Endodermal cell (in vitro differentiated cells): ENCODE measurements around the gene CLSTN2. TPM values are rescaled to one million over a fixed set of nuclear protein-coding genes. Genes with fewer than 3 reads are reported as not detected.

Experiments
- DNase-seq: peaks from one replicate; pipeline ENCODE4 v3.0.0-alpha.2; 2017
- H3K27ac ChIP-seq: 2 replicates; pipeline ENCODE4 v1.5.1; 2013; ENCODE audit warnings: mild to moderate bottlenecking, low read depth, low read length, moderate library complexity
- H3K27me3 ChIP-seq: 2 replicates; pipeline ENCODE4 v1.6.1; 2013; ENCODE audit warnings: mild to moderate bottlenecking, low read length, moderate library complexity; ENCODE audit not compliant: insufficient read depth, control insufficient read depth, poor library complexity, severe bottlenecking
- H3K36me3 ChIP-seq: 2 replicates; pipeline ENCODE4 v1.7.0; 2013; ENCODE audit warnings: mild to moderate bottlenecking, low read length, moderate library complexity; ENCODE audit not compliant: control insufficient read depth, insufficient read depth
- H3K4me1 ChIP-seq: one replicate; pipeline ENCODE4 v1.7.0; 2013; ENCODE audit warnings: low read length; ENCODE audit not compliant: control insufficient read depth, insufficient read depth
- H3K4me3 ChIP-seq: 2 replicates; pipeline ENCODE4 v1.5.1; 2013; ENCODE audit warnings: mild to moderate bottlenecking, low read length, moderate library complexity
- H3K9ac ChIP-seq: 2 replicates; pipeline ENCODE4 v1.6.1; 2013; ENCODE audit warnings: mild to moderate bottlenecking, low read length, moderate library complexity; ENCODE audit not compliant: poor library complexity, severe bottlenecking; ENCODE audit errors: extremely low read depth
- H3K9me3 ChIP-seq: 2 replicates; pipeline ENCODE4 v1.6.1; 2013; ENCODE audit warnings: mild to moderate bottlenecking, low read length, moderate library complexity; ENCODE audit not compliant: control insufficient read depth
- H3K27ac Mint-ChIP-seq: 2 replicates; pipeline ENCODE4 v1.8.0; 2020; ENCODE audit warnings: mixed read lengths
- H3K27me3 Mint-ChIP-seq: 2 replicates; pipeline ENCODE4 v1.8.0; 2021; ENCODE audit warnings: mild to moderate bottlenecking, mixed read lengths; ENCODE audit not compliant: insufficient read depth
- H3K36me3 Mint-ChIP-seq: 2 replicates; pipeline ENCODE4 v1.8.0; 2020; ENCODE audit warnings: low read depth, mixed read lengths
- H3K4me1 Mint-ChIP-seq: 2 replicates; pipeline ENCODE4 v1.8.0; 2020; ENCODE audit warnings: mixed read lengths
- H3K4me3 Mint-ChIP-seq: 2 replicates; pipeline ENCODE4 v1.8.0; 2020; ENCODE audit warnings: mild to moderate bottlenecking, moderate library complexity, mixed read lengths
- H3K9me3 Mint-ChIP-seq: 2 replicates; pipeline ENCODE4 v1.8.0; 2020; ENCODE audit warnings: mild to moderate bottlenecking, mixed read lengths
- WGBS, 2 experiments: methylation state at CpG; one replicate each; pipeline versions ENCODE4 v1.1.5 to v1.1.7; 2013; ENCODE audit warnings: missing lambda C conversion rate in 2 of 2, mixed read lengths in 1 of 2; ENCODE audit not compliant: insufficient coverage in 1 of 2, insufficient read length in 1 of 2; 5-methylcytosine and 5-hydroxymethylcytosine counted together
- total RNA-seq, 2 donors: library from RNA; stranded (reverse); fragmentation: NEBNext Ultra II Directional in 1 of 2; extraction: Animal tissue kit (Norgen Biotek cat#: 25700) in 1 of 2; gene quantifications; 2 replicates in 1 of 2; 3 replicates in 1 of 2; pipeline ENCODE4 v1.2.1, GENCODE V29; 2021
- TF ChIP-seq, protein P1 (sequence below): fragments of 200-600 bp; sonication (generic); conservative IDR thresholded peaks from 2 replicates; pipeline ENCODE4 v1.5.0; 2021; ENCODE audit warnings: antibody characterized with exemption, mild to moderate bottlenecking

CLSTN2 gene
- total RNA-seq, 2 donors from 2014 or later = 0.13 to 0.42 TPM

DNA sequence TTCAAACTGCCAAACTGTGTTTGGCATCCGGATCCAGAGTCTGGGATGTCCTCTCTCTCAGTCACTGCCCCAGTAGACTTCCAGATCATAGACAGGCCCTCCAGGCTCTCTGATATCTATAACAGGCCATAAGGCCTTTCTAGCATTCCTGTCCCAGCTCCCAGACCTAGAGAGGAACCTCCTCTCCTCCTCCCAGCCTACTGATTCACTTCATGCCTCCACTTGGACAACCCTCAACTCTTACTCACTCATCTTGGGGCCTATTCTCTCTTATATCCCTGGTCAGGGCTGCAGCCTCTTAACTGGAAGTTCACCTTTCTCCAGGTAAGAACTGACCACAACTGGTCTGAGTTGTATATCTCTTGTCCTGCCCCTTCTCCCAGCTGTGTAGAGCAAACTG lies 489.2 kb downstream of the CLSTN2 start:
- Histone ChIP-seq H3K9ac (no peak overlapping the region), H3K4me3 (no peak overlapping the region), H3K27me3 (no peaks in the 10 kb centered on the region), H3K36me3 (no peaks in the 10 kb centered on the region), H3K27ac (no peak overlapping the region), H3K9me3 (no peaks in the 10 kb centered on the region), H3K4me1 (peaks cover 14% of the 10 kb centered on the region)
- no peak for DNase-seq
- no peaks in the 10 kb centered on the region for H3K9me3 Mint-ChIP-seq
- peaks cover 5% of the 10 kb centered on the region for H3K27me3 Mint-ChIP-seq
- peaks cover 44% of the 10 kb centered on the region for H3K4me1 Mint-ChIP-seq
- H3K4me3 Mint-ChIP-seq = no peak overlapping the region
- no peaks in the 10 kb centered on the region for H3K36me3 Mint-ChIP-seq
- TF ChIP-seq, protein P1, sequence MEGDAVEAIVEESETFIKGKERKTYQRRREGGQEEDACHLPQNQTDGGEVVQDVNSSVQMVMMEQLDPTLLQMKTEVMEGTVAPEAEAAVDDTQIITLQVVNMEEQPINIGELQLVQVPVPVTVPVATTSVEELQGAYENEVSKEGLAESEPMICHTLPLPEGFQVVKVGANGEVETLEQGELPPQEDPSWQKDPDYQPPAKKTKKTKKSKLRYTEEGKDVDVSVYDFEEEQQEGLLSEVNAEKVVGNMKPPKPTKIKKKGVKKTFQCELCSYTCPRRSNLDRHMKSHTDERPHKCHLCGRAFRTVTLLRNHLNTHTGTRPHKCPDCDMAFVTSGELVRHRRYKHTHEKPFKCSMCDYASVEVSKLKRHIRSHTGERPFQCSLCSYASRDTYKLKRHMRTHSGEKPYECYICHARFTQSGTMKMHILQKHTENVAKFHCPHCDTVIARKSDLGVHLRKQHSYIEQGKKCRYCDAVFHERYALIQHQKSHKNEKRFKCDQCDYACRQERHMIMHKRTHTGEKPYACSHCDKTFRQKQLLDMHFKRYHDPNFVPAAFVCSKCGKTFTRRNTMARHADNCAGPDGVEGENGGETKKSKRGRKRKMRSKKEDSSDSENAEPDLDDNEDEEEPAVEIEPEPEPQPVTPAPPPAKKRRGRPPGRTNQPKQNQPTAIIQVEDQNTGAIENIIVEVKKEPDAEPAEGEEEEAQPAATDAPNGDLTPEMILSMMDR = no peak
- 94% methylated on average over 1 of the region's 1 CpG; no CpG with 5 or more reads in 1 of the 2 experiments for WGBS, 2 experiments
- peak overlapping the region; percentile 24 for H3K27ac Mint-ChIP-seq

DNA sequence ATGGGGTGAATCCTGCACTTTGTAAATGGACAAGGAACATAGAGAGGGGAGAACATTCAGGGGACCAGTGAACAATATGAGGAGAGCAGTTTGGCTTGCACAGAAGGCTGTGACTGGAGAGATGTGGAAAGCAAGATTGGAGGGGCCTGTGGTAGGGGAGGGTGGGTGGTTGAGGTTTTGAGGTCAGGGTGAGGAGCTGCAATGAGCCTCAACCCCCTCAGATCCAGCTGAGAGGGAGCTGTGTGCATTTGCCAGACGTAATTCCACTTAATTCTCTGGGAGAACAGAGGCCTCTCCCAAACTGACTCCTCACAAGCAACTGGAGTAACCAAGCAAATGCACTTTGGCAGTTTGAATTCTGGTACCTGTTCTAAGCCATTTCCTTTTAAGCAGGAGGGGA lies 489.7 kb downstream of the CLSTN2 start:
- H3K27ac Mint-ChIP-seq = peak overlapping the region; percentile 58
- H3K4me3 Mint-ChIP-seq = no peak overlapping the region
- Histone ChIP-seq H3K4me3 (no peak overlapping the region), H3K36me3 (no peaks in the 10 kb centered on the region), H3K9me3 (no peaks in the 10 kb centered on the region), H3K4me1 (peaks cover 14% of the 10 kb centered on the region), H3K27ac (no peak overlapping the region), H3K9ac (no peak overlapping the region), H3K27me3 (no peaks in the 10 kb centered on the region)
- no peaks in the 10 kb centered on the region for H3K36me3 Mint-ChIP-seq
- peaks cover 46% of the 10 kb centered on the region for H3K4me1 Mint-ChIP-seq
- WGBS, 2 experiments = 83 to 91% methylated on average over 1 of the region's 1 CpG
- TF ChIP-seq, protein P1 = no peak
- no peaks in the 10 kb centered on the region for H3K9me3 Mint-ChIP-seq
- no peak for DNase-seq
- peaks cover 5% of the 10 kb centered on the region for H3K27me3 Mint-ChIP-seq

DNA sequence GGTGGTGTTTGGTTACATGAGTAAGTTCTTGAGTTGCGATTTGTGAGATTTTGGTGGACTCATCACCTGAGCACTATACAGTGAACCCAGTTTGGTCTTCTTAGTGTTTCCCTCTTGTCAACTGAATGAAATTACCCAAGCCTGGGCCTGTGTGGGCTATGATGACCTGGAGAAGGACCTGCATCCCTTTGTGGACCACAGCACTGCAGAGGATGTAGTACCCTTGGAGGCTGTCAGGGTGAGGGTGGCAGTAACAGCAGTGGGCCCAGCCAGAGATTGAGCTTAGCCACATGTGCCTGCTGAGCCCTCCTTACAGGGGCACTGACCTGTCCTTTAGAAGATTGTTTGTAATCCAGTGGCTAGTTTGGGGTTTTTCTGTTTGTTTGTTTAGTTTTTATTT lies 492.8 kb downstream of the CLSTN2 start:
- H3K27me3 Mint-ChIP-seq = peaks cover 1% of the 10 kb centered on the region
- no peak overlapping the region for H3K27ac Mint-ChIP-seq
- WGBS, 2 experiments = 87% methylated on average over 1 of the region's 1 CpG; no CpG with 5 or more reads in 1 of the 2 experiments
- H3K4me1 ChIP-seq = peaks cover 16% of the 10 kb centered on the region
- no peak overlapping the region for H3K9ac ChIP-seq
- no peaks in the 10 kb centered on the region for H3K9me3 ChIP-seq
- H3K36me3 ChIP-seq = no peaks in the 10 kb centered on the region
- H3K36me3 Mint-ChIP-seq = no peaks in the 10 kb centered on the region
- TF ChIP-seq, protein P1 = peak; percentile 13
- no peak overlapping the region for H3K4me3 Mint-ChIP-seq
- H3K27ac ChIP-seq = no peak overlapping the region
- no peaks in the 10 kb centered on the region for H3K27me3 ChIP-seq
- H3K4me1 Mint-ChIP-seq = peaks cover 40% of the 10 kb centered on the region
- peak; percentile 33 for DNase-seq
- H3K9me3 Mint-ChIP-seq = no peaks in the 10 kb centered on the region
- no peak overlapping the region for H3K4me3 ChIP-seq
